Left forelimb (tissue), 1 donor: ENCODE data around the gene PTPRE.

Source experiments
- DNase-seq: peaks from one replicate; pipeline ENCODE4 v3.0.0-alpha.2; 2018; ENCODE audit warnings: low spot score

Gene PTPRE

DNA sequence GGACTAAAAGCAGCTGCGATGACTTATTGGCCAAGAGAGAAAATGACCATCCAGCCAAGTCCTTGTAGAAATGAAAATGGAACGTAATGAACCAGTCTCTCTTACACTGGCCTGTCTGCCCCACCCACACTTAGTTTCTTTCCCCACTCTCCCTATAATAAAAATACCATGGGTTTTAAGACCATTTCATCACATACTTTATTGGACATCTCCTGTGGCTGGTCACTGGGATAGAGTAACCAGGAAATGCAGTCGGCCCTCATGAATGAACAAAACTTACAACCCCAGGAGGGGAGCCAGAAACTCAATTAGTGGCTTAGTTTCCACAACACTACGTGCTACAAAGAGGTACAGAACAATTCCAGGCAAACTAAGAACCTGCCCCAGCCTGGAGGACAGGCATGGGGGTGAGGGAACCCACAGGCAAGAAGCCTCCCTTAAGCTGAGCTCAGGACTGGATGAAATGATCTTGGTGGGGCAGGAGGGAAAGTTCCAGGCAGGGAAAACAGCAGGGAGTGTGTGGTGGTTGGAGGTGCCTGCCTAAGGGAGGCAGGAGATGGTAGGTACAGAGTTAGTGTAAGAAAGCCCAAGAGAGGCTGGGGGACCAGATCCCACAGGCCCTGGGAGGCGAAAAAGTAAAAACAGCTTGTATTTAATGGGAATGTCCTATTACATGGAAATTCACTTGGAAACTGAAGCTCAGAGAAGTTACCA is 189.7 kb downstream of the PTPRE start:
- no peak for DNase-seq

DNA sequence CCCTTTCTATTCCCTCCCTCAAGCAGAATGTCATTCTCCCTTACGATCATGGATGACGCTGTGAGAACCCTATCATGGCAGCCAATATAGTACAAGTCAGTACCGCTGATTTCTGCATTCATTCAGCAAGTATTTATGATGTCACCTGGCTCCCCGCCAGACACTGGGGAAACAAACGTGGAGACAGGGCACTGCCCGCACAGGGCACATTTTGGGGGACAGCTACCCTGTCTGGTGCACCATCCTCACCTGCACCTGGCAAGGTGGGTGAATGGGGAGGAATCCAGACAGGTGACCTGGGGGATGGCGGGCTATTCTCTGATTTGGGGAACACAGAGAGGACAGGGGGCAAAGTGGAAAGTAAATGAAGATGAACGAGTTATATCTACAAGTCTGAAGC is 190.9 kb downstream of the PTPRE start:
- DNase-seq = no peak

DNA sequence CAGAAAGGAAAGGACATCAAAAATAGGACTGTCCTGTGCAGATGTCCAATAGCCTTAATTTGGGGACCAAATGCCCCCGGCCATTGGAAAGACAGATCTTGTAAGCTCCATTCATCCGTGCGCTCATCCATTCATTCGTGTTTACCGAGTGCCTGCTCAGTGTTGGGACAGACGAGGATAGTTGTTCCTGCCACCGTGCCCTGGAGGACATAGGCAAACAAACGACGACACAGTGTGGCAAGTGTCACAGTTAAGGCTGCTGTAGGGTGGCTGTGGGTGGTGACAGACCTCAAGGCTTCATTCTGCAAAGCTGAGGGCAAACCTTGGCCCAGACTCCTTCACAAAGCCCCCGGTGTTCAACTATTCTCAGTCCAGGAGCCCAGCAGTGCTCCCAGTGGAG is 191.7 kb downstream of the PTPRE start:
- no peak for DNase-seq

DNA sequence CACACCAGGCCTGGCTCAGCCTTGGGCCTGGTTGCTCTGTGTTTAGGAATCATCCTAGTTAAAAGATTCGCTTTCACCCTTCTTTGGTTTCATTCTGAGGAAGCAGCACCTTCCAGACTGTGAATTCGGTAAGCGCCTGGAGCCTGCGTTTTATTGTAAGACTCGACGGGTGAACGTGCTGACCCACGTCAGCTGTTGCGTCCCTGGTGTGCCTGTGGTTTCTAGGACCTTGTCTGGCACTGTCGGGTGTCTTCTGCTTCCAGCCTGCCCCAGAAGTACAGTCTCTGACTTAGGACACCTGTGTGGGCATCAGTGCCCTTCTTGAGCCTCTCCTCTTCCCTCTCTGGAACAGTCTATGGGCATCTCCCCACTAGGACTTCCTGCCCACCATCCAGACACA is 193.0 kb downstream of the PTPRE start:
- no peak for DNase-seq

DNA sequence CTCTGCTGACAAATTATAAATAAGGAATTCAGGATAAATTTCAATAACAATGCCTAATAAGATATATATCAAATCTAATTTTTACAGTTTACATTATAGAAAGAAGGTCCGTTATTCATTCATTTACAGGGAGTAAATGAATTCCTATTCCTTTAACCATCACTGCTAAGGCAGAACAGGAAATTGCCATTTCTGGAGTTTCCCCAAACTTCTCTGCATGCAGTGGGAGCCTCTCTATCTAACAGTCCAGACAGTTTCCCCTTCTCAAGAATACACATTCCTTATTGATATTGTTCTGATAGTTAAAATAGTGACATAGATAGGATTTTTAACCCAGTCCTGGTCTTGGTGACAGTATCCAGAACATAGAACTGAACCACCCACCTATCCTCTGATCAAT is 195.0 kb downstream of the PTPRE start:
- DNase-seq = no peak

DNA sequence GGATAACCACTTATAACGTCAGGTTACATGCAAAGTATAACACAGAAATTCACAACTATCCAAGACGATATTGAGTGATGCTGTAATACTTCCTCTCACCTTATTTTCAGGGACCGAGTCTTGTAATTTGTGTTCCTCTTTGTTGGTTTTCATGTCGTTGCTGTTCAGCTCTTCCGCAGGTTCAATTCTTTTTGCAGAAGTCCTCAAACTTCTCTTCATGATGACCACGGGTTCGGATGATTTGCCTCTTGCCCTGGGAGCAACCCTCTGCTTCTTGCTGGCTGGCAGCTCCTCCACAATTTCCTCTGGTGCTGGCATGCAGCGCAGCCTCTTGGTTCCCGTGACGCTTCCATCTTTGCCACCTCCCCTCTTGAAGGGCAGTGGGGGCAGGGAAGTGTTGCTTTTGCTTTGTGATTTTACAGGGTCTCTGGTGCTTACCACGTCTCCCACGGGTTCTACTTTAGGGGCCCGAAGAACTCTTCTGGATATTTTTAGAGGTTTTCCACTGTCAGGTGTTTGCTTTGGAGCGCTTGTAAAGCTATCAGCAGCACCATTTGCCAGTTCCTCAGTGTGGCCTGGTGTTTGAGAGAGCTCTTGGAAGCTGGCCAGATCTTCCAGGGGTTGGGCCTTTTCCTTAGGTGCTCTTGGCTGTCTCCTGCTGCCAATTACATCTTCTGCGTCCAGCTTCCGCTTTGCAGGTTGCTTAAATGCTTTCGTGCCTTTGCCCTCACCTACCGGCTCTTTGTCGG is 195.8 kb downstream of the PTPRE start:
- DNase-seq = no peak

DNA sequence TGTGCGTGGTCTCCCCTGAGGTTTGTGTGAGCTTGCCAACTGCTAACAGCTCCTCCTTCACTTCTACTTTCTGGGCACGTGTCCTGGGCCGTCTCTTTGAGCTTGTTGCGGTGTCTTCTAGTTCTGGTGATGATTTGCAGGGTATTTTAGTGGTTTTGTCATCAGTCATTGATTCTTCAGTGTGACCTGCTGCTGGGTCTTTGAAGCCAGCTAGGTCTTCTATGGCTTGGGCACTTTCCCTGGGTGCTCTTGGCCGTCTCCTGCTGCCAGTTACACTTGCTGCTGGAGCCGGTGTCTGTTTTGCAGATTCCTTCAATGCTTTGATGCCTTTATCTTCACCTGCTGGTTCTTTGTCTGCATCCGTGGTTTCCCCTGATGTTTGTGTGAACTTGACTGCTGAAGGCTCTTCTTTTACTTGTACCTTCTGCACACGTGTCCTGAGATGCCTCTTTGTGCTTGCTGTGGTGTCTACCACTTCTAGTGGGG is 196.4 kb downstream of the PTPRE start:
- no peak for DNase-seq

DNA sequence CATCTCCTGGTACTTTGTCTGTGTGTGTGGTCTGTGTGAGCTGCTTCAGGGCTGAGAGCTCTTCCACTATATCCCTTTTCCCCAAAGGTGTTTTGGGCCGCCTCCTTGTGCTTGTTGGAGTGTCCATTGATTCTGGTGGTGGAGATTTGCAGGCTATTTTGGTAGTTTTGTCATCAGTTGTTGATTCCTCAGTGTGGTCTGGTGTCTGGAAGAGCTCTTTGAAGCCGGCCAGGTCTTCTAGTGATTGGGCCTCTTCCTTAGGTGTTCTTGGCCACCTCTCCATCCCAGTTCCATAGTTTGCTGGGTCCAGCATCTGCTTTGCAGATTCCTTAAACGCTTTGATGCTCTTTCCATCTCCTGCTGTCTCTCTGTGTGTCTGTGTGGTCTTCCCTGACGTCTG is 198.5 kb downstream of the PTPRE start:
- DNase-seq = no peak

DNA sequence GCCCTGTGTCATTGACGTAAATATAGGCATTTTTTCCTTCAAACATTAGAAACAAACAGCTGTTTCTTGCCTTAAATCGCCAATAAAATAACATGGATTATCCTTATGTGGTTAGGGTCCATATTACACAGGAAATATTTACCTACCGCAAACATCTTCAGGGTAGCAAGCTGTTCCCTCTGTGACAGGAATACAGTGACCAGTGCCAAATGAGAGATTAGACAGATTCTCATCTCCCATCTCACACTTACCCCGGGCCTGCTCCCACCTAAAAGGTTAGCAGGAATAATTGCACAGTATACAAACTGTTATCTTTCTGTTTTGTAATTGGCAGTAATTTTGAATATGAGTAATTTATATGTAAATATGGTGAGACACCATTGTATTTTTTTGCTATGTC is 202.8 kb downstream of the PTPRE start:
- DNase-seq = no peak

DNA sequence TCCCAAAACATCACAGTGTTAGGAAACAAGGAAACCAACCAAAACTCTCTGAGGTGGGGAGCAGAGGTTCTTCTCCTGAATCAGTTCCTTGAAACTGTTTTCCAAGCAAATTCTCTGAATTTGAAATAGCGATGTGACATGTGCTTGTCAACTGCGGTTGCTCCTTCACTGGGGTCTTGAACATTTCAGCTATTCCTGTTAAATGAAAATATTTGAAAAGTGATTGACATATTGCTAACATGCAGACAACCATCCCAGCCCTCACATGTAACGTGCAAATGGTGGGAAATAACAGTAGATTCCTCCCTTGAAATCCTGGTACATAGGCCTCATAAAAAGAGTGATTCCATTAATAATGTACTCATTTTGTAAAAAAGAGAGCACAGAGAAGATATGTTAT is 203.4 kb downstream of the PTPRE start:
- no peak for DNase-seq

DNA sequence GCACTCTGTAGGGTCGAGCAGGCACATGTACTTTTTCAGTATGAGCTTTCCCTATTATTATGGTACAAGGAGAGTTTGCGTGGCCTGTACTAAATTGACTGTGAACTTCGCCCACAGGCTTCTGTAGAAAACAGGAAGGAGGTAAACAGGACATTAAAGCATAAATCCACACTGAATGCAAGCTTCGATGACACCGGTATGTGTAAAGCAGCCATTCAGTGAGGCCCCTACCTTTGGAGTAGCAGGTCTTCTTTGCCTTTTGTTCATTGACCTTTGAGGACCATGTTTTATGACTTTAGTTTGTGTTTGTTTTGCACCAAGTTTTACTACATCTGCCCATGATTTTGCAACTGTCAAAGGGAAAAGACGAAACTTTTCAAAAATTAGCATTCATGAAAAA is 204.8 kb downstream of the PTPRE start:
- no peak for DNase-seq

DNA sequence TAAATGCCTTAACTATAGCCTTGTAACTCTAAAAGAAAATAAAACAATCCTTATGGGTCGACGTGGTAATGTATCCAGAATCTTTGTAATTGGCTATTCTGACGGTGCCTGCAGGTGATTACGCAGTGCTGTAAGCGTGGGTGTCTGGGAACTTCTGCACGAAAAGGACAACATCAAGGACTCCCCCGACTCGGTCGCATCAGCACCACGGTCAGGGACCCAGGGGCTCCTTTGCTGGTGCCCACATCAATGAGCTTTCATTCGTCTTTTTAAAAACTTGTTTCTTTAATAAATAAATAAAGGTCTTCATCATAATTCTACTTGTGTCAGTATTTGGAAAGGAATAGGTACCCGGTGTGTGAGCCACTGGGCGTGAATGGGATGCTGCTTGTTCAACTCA is 206.1 kb downstream of the PTPRE start:
- no peak for DNase-seq

DNA sequence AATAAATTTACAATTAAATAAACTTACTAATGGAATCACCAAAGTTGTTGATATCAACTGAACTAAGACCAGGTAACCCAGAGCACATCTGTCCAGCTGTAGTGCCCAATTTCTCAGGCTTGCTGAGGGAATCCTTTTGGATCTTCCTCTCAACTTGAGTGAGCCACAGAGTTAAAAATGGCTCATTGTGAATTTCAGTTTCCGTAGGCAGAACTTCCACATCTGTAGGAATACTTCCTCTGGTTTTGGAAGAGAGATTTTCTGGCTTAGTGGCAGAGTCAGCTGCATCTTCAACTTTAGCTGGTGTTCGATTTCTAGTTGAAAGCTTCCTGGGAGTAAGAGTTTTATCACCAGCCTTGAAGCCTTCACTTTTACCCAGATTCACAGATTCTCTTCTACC is 208.0 kb downstream of the PTPRE start:
- no peak for DNase-seq

DNA sequence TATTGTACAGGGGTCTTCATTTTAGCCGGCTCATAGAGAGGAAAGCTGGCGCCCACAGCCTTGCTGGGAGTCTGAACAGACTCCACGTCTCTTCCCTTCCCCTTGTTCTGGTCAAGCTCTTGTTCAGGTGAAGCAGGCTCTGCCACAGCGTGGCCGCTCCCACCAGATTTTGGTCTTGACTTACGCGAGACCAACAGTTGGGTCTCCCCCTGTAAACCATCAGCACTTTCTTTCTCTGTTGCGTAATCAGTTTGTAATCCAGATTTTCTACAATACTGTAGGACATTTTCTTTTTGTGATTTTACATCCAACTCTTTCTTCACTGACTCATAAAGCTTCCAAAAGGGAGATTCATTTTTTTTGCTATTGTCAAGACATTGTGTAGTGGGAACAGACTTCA is 208.5 kb downstream of the PTPRE start:
- no peak for DNase-seq

DNA sequence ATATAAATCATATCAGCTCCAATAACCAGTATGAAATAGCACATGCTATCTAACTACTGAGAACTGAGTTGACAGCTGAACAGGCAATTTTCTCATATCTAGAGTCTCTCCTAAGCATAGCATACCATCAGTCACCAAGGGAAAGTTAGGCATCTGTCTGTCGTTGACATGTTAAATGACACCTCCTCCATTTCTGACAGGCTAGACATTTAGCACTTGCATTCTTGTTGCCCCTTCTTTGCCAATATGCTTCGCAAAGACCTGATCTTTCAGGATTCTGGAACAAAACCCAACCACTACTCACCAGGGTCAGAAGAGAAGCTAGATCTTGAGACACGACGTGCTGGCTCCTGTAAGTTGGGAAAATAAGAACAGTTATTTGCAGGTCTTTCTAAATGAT is 209.3 kb downstream of the PTPRE start:
- DNase-seq = no peak

DNA sequence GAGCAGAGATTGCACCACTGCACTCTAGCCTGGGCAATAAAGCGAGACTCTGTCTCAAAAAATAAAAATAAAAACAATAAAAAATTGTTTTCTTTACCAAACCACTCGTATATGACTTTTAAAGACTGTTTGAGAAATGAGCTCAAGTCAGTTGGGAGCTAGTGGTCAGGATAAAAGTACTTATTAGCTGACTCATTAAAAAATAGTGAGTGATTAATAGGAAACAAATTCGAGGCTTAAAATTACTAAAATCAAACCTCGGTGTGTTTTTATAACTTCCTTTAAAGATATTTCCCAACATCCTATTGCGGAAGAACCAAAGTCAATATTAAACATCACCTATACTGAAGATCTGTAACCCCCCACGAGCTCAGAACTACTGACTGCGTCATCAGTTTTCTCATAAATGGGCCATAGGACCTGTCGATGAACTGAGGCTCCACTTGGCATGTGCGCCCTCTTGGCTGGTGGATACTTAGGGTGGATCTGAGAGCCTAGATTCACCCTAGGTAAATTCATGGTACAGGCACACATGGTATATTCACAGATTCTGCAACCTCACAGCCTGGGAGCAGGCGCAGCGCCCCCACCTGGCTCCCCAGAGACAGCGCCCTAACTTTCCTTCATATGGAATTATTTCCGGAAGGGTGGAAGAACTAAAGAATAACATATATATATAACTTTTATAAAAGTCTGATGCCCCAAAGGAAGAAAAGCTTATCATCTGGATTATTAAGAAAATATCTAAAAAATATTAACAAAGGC is 210.1 kb downstream of the PTPRE start:
- DNase-seq = no peak

DNA sequence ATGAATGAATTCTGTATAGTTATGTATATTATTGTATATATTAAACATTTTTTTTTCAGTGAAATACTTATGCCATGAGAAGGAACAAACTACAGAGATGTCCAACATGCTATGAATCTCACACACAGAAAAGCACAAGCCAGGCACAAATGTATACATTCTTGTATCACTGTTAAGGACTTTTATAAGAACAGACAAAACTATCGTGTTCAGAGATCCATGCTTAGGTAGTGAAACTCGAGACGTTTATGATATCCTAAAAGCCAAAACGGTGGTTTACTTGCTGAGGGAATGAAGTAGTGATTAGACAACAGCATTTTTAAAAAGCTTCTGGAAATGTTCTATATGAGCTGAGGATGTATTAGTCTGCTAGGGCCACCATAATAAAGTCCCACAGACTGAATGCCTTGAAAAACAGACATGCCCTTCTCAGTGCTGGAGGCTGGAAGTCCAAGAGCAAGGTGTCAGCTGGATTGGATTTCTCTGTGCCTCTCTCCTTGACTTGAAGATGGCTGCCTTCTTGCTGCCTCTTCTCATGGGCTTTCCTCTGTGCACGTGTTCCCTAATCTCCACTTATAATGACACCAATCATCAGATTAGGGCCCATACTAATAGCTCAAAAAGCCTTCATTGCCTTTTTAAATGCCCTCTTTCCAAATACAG is 215.0 kb downstream of the PTPRE start:
- no peak for DNase-seq

DNA sequence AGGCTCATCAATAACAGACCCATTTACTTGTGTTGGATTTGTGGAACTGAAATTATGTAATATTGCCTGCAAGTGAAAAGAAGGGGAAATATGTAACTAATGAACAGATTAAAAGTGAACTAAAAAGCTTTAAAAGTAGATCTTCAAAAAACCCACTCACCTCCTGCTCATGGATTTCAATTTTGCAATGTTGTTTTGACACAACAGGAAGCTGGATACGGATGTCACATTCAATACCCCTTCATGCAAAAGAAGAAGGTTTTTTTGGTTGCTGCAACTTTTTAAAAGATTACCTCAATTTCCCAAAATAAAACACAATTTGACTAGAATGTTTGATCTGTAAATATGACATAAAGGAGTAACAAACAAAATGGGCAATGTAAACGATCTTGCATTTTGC is 216.0 kb downstream of the PTPRE start:
- no peak for DNase-seq

DNA sequence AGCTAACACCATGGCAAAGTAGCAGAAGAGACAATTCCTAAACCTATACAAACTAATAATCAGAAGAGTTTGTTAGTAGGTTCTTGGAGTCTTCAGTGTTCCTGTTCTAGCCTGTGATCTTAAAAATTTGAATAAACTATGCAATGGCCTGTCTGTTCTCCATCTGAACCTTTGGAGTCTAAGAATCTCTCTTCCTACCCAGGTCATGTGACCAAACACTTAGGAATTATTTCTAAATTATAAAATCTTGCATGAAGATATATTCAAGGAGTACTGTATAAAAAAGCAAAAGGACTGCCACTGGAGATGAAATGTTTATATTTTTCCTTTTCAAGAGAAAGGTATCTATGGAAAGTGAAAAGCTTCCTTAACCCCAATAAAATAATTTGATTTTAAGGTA is 216.9 kb downstream of the PTPRE start:
- no peak for DNase-seq

DNA sequence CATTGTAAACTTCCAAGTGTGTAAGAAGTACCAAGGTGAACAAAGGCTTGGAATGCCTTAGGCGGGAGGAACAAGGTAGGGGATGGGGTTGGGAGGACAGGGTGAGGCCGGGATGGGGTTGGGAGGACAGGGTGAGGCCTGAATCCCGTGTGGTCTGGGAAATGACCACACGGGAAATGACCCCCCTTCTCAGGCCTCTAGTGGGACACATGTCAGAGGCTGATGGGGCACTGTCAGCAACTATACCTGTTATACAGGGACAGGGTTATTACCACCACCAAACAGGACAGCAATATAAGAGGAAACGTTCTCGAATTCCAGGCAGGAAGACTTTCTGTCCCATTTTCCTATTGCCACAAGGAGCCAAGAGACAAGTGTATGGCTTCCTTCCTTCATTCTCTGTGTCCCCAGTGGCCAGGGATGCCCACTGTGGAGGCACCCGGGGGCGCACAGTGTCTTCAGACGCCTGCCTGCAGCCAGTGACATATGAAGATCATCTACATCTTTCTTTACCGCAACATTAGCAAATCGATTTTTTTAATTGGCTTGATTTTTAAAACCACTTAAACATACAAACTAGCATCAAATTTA is 218.0 kb downstream of the PTPRE start:
- DNase-seq = no peak

DNA sequence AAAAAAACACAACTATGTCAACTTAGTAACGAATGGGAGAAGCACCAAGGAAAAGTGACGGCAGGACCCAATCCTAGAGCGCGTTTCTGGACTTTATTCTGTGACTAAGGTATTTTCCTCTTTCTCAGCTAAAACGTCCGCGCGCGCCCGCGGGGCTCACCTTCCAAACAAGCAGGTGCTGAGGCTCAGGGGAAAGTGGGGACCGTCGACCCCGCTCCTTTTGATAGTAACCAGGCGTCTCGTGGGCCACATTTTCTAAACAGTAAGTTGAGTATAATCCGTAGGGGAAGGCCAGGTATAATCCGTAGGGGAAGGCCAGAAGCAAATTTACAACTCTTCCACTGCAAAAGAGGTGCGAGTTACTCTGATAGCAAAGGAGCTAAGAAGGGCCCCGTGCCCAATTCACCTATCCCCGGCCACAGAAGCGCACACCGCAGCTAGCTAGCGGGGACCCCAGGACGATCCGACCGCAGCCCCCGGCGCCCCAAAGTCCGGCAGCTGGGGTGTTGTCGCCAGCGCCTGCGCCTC is 218.6 kb downstream of the PTPRE start:
- no peak for DNase-seq
